NCI-H774 (cell line): Measurements from ENCODE around the gene CDCA7.
"Not testable (repeated sequence)": the region's sequence is repeated elsewhere in the genome, so short reads cannot be mapped to it uniquely, and the experiment has no call there.

Experiments used
- DNase-seq: peaks from one replicate; lab custom pipeline; 2025; lab: John Stamatoyannopoulos, UW

CDCA7 gene

DNA sequence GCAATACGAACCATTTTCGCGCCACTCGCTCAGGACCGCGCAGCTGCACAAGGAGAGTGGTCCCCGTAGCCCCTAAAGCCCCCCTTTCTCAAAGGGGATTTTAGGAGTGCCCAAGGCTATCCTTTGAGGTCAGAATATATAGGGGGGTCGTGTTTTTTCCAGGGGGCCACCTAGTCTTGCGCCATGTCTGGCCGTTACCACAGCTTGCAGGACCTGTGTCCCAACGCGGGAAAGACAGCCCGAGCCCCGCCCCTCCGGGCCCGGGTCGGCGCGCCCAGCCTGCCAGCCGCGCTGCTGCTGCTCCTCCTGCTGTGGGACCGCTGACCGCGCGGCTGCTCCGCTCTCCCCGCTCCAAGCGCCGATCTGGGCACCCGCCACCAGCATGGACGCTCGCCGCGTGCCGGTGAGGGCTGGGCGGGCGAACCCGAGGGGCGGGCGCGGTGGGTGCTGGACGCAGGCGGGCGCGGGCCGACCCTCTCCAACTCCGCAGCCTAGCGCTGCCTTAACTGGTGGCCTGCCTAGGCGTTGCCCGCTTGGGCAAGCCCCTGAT, at the start of gene CDCA7:
CDCA7 (plus strand) TSS at position 291 of the 550 bp plus-strand sequence; CDS start at position 383, 92 bp downstream.
- peak; percentile 65 for DNase-seq

DNA sequence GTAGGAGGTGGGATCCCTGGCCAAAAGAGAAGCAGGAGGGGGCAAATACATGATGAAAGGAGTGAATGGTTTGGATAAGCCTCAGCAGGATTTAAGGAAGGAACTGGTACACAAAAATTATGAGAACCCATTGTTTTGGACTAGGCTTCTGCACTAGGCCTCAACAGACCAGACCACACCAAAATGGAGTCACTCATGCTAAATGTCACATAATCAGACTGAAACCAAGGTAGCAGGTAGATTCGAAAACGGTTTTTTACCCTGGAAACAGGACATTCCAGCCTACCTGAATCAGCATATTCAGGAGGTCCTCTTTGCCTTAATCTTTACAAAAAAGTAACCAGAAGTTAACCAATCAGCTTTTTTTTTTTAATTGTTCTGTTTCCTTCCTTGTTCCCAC, 49.4 kb upstream of the CDCA7 start:
- no peak for DNase-seq

DNA sequence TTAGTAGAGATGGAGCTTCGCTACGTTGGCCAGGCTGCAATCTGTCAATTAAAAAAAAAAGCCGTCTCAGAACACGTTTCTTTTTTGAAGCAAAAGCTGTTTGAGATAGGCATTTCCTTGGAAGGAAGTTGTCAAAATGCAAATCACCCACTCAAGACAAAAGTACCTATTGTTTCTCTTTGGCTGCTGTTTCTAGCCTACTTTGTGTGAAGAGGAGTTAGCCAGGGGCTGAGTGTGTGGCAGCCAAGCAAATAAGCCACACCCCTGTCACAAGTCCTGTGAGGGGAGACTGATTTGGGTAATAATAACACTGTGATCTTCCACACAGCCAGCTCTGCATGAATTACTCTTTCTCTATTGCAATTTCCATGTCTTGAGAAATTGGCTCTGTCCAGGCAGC, 47.4 kb upstream of the CDCA7 start:
- no peak for DNase-seq

DNA sequence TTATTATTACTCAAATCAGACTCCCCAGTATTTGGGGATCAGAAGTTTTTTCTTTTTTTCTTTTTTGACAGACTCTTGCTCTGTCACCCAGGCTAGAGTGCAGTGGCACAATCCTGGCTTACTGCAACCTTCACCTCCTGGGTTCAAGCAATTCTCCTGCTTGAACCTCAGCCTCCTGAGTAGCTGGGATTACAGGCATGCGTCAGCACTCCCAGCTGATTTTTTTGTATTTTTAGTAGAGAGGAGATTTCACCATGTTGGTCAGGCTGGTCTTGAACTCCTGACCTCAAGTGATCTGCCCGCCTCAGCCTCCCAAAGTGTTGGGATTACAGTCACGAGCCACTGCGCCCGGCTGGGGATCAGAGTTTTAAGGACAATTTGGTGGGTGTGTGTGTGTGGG, 45.3 kb upstream of the CDCA7 start:
- DNase-seq: not testable (repeated sequence)

DNA sequence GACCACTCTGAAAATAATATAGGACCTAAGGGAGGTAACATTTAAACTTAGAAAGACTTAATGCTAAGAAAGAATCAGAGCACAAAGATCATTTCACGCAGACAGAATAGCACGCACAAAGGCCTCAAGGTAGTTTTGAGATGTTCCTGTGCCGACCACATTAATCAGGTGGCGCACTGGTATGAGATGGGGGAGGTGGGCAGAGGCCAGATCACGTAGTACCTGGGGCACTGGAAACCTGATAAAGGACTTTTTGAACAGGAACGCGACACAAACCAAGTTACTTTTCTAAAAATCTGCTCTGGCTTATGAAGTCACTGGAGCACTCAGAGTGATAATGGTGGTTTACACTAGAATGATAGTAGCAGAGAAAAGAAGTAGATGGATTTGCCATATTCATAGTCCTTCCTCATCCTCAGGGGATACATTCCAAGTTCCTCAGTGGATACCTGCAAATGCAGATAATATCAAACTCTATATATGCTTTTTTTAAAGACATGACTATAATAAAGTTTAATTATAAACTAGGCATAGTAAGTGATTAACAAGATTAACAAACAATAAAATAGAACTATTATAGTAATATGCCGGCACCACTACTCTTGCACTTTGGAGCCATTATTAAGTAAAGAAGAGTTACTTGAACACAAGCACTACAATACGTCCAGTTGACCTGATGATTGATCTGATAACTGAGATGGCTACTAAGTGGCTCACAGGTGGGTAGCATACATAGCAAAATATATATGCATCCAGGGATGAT, 42.6 kb upstream of the CDCA7 start:
- DNase-seq: no peak

DNA sequence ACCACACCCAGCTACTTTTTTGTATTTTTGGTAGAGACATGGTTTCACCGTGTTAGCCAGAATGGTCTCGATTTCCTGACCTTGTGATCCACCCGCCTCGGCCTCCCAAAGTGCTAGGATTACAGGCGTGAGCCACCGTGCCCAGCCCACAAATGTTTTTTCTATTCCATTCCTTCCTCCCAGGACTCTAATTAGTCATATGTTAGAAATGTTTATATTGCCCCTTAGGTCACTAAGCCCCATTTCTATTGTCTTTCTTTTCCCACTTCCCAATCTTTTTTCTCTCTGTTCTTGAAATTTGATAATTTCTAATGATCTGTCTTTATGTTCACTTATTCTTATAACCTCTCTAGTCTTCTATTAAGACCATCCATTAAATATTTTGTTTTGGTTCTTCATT, 31.3 kb upstream of the CDCA7 start:
- no peak for DNase-seq

DNA sequence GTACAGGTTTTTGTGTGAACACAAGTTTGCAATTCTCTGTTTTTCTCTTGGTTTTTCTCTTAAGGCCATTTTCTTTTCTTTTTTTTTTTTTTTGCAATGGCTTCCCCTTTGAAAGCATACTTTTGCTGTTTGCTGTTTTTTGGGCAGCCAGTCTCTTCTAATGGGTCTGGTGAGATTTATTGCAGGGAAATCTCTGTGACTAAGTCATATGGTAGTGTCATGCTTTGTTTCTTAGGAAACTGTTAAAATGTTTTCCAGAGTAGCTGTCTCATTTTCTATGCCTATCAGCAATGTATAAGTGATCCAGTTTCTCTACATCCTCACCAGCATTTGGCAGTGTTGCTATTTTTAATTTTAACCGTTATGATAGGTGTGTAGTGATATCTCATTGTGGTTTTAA, 27.9 kb upstream of the CDCA7 start:
- DNase-seq: no peak

DNA sequence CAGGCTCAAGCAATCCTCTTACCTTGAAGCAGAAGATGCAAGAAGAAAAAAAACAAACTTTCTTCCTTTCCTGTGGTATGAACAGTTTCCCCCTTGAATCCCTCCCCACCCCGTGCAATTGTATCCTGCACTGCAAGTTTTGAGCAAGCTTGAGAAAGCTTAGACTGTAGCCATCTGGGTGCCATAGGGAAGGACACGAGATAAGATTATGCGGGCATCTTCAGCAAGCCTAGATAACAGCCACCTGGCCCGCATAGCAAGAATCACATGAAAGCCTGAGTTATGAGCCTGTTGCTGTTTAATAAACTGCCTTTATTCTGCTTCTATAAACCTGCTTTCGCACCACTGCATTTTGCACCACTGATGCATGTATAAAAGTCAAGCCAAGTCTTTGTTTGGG, 27.3 kb upstream of the CDCA7 start:
- DNase-seq: no peak

DNA sequence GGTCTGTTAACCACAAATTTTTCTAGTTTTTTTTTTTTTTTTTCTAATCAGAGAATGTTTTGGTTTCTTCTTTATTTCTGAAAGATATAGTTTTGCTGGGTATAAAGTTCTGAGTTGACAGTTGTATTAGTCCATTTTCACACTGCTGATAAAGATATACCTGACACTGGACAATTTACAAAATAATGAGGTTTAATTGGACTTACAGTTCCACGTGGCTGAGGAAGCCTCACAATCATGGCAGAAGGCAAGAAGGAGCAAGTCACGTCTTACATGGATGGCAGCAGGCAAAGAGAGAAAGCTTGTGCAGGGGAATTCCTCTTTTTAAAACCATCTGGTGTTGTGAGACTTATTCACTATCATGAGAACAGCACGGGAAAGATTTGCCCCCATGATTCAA, 21.7 kb upstream of the CDCA7 start:
- DNase-seq: not testable (repeated sequence)

DNA sequence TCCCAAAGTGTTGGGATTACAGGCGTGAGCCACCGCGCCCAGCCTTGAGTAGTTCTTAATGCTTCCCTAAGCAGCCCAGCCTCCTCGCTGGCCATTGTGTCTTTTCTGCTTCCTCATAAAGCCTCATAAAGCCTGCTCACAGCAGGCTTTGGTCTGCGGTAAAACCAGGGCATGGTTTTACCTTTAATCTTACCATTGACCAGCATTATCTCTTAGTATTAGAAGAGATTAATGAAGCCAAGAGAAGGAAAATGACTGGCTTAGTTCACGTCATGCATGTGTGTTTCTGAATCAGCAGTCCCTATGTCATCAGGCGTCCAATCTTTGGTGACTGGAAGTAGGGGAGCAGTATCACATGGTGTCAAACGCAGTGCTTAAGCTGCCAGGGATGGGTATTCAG, 14.9 kb upstream of the CDCA7 start:
- no peak for DNase-seq

DNA sequence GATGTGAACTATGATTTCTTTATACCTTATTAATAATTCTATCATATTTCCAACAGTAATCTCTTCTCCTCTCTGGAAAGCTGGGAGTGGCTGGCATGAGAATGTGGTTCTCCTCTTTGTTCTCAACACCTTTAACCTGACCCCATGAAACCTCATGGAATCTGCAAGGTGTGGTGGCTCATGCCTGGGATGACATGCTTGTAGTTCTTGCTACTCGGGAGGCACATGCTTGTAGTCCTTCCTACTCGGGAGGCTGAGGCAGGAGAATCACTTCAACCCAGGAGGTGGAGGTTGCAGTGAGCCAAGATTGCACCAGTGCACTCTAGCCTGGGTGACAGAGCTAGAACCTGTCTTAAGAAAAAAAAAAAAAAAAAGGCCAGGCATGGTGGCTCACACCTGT, 10.8 kb upstream of the CDCA7 start:
- DNase-seq: no peak

DNA sequence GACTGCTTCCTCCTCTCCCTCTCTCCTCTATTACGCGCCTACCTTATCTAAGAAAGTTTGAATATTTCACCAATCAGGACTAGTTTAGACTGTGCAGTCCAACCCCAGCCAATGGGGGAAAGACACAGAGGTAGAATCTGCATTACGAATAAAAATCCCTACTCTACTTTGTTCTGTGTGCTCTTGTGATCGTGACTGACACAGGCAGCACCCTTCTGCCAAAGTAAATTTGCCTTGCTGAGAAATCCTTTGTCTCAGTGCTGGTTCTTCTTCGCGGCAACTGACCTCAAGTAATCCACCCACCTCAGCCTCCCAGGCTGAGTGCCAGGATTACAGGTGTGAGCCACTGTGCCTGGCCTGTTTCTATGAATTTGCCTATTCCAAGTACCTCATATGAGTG, 8.6 kb upstream of the CDCA7 start:
- no peak for DNase-seq

DNA sequence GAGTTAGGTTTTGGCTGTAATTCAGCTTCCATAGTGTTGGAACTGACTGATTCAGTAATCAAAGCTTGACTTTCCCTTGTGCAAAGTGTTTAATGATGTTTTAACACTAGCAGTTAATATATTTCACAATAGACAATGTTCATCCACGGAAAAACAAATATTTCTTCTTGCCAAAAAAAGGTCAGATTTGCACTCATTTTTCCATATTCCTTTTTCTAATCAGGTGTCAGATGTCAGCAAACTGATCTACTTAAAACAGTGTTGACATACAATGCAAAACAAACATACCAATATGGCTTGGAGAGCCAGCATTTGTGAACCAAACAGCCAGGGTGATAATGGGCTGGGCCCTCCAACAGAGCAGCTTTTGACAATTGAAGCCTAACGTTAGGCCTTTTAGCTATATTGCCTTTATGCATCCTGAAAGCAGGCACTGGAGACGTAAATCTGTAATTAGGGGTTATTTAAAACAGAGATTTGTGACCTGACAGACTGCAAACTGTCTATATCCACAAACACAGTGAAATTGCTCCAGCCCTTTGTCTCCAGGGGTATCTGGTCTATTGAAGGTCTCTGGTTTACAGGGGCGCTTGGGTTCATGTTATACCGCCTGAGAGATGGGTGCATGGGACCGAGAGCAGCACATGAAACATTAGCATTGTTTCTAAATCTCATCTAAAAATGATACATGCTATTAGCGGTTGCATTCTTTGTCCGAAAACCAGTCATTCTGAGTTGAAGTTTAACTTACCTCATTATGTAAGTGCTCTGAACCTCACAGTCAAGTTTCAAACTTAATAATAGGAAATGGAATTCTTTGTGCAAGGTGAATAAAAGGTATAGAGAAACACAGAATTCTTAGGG, 7.1 kb upstream of the CDCA7 start:
- DNase-seq: peak; percentile 87

DNA sequence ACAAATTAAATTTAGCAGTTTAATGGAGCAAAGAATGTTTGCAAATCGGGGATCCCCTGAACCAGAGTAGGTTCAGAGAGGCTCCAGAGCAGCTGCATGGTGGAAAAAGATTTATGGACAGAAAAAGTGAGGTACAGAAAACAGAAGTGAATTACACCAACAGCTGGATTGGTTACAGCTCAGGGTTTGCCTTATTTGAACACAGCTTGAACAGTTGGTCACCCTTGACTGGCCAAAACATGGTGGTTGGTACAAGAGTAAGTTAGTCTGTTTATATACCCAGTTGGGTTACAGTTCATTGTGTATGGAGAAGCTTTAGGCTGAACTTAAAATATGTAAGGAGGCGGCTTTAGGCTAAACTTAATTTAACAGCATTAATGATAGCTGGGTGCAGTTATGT, 5.4 kb upstream of the CDCA7 start:
- DNase-seq: no peak

DNA sequence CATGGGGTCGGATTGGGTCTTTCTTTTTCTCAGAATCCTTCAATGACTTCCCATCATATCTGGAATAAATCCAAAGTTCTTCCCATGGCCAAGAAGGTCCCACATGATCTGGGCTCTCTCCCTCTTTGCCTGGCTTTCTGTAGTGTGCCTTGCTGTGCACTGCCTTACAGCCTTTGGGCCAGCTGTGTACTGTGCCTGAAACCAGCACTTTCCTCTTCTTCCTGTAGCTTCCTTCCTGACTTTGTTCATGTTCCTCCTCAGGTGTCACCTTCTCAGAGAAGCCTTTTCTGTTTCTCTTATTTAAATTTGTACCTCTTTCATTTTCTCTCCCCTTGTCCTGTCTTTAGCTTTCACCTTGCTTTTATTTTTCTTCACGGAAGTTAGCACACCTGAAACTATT, 4.3 kb upstream of the CDCA7 start:
- no peak for DNase-seq

DNA sequence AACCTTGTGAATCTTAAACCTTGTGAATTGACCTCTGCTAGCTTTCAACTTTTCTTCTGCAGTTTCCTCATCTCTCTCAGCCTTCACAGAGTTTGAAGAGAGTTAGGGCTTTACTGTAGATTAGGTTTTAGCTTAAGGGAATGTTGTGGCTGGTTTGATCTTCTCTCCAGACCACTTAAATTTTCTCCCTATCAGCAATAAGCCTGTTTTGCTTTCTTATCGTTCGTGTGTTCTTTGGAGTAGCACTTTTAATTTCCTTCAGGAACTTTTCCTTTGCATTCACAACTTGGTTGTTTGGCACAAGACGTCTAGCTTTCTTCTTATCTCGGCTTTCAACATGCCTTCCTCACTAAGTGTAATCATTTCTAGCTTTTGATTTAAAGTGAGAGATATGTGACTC, 2.8 kb upstream of the CDCA7 start:
- no peak for DNase-seq

DNA sequence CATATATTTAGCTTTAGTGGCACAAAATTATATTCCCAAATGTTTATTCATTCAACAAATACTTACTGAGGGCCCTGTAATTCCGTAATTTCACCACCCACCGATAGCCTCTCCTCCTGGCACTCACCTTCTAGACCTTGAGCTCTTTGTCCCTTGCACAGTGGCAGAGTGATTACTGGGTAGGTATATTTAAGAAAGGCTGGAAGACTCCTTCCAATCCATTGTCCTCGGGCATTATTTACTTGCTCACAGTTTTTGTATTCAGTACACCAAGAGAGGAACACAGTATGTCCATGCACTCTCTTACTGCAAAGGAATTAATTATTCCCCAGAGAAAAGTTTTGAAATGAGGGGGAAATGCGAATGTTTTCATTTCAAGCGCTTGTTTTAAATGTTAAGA, 1.1 kb upstream of the CDCA7 start:
- no peak for DNase-seq

DNA sequence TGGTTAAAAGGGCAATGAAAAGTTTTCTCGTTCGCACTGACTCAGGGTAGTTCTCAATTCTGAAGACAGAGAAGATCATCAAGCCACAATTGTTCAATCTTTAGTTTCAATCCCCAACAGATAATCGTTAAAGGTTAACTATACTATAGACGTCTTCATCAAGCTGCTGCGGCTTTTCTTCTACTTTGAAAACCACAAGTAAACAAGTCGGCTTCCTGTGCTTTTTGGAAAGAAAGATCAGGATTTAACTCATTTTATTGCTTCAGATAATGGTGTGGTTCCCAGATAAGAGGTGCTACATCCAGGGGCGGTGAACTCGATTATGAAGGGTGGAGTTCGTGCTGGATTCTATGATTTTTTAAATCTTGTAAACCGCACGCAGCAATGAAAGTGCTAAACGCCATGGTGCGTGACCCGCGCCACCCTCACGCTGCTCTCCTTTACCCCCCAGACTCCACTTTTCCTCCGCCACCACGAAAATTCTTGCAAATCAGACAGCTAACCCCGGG, 545 bp upstream of the CDCA7 start:
- no peak for DNase-seq

DNA sequence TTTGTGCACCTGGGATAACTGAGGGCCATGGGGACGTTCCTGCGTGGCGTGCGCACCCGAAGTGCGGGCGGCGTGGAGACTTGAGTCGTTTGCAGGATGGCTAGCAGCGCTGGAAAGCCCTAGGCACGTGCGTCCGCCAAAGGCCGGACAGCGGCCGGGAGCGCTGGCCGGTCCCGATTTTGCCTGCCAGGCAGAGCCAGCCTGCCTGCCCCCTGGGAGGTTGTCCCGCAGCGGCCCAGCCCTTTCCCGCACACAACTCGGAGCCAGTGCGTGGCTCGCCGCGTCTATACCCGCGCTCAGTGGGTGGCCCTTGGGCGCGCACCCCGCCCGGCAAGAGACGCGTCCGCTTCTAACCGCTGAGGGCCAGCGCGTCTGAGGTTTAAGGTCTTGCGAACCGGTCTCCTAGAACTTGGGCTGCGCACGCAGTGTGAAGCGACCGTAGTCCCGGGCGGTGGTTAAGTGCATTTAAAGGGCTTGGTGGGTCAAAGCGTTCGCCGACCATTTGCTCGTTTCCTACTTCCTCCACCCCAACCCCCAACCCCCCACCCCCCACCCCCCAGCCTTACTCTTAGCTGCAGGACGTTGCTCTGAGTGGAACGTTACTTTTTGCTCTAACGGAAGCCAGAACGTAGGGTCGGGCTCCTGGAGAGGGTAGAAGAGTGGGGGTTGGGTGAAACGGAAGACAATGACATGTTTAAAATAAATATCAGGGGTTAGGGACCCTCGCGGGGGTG, 627 bp downstream of the CDCA7 start:
- DNase-seq: peak; percentile 21

DNA sequence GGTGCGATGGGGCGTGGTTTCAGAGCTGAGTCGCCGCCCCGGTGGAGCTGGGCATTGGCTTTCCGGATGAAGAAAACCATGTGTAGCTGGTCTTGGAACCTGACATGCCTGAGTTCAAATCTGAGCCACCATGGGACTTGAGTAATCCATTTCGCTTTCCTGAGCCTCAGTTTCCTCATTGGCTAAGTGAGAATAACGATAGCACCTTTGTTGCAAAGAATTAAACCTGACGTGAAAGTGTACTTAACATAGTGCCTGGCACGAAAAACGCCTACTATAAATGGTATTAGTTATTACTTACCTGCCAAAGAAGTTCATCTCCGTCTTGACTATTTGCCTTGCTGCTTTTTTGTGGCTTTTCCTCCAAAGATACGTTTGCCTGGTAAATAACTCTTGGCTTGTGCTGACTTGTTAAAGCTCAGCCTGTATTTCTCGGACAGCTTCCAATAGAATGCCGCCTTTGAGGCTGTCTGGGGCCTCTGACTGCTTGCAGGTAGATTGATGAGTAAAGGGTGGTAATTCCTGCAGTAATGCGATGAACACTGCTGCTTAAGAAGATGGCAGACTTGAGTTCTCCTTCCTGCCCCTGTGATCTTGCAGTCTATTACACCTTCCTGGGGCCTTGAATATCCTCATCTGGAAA, 1.3 kb downstream of the CDCA7 start:
- DNase-seq: no peak

DNA sequence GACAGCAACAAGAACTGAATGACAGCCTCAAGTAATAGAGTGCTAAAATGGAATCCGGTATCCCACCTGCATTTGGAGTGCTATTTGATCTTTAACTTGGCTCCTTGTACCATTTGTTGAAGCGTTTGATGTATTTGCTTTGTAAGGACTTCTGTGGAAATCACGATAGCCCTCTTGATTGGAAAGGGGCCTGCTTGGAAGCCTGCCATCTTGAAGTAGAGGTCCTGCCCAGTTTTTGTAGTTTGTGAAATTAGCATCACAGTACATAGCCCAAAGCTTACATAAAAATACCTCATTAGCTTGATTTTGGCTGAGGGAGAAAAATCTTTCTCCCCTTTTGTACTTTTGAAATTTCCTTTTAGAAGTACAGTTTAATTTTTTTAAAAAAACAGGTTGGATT, 2.7 kb downstream of the CDCA7 start:
- DNase-seq: no peak

DNA sequence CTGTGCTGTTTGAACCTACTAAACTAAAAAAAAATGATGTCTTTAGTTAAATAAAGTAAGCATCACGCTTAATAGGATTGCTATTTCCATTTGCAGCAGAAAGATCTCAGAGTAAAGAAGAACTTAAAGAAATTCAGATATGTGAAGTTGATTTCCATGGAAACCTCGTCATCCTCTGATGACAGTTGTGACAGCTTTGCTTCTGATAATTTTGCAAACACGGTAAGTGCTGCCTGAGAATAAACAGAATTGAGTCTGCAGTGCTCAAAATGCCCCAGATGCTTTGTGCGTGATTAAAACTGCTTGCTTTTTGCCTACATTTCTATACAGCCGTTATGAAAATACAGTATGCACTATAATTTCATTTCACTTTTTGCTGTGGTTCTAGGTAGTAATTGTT, 3.9 kb downstream of the CDCA7 start:
- no peak for DNase-seq
